HepG2 (cell line): ENCODE results near the gene EFCAB8. TPM values are rescaled to one million over a fixed set of nuclear protein-coding genes. Genes with fewer than 3 reads are reported as not detected.

Experiments used
- ASH2L ChIP-seq: fragments of 300-600, 200-600 bp; sonication (generic); IDR thresholded peaks from 2 replicates; pipeline ENCODE4 v1.7.0; 2017; ENCODE audit warnings: low read depth, mild to moderate bottlenecking, moderate library complexity, mixed read lengths, low read length; ENCODE audit not compliant: insufficient read length
- CENPX ChIP-seq: sonication (generic); formaldehyde crosslinking; IDR thresholded peaks from 2 replicates; pipeline ENCODE4 v1.9.0; 2021; ENCODE audit warnings: mild to moderate bottlenecking, missing genetic modification reagents, moderate library complexity
- CHCHD3 ChIP-seq: sonication (generic); formaldehyde crosslinking; IDR thresholded peaks from 2 replicates; pipeline ENCODE4 v1.8.0; 2022; ENCODE audit warnings: mild to moderate bottlenecking, missing genetic modification reagents, moderate library complexity
- ELF3 ChIP-seq: IDR thresholded peaks from 2 replicates; pipeline ENCODE4 v1.6.1; 2016; ENCODE audit warnings: missing genetic modification reagents, missing compliant biosample characterization
- GABPB1 ChIP-seq: IDR thresholded peaks from 2 replicates; pipeline ENCODE4 v1.6.1; 2016; ENCODE audit warnings: mild to moderate bottlenecking, missing genetic modification reagents, moderate library complexity, missing compliant biosample characterization
- JDP2 ChIP-seq: sonication (generic); formaldehyde crosslinking; IDR thresholded peaks from 2 replicates; pipeline ENCODE4 v1.8.1; 2022; ENCODE audit warnings: missing genetic modification reagents, borderline replicate concordance
- MEIS1 ChIP-seq: sonication (generic); formaldehyde crosslinking; IDR thresholded peaks from 2 replicates; pipeline ENCODE4 v1.9.0; 2021; ENCODE audit warnings: mild to moderate bottlenecking, missing genetic modification reagents, moderate library complexity, borderline replicate concordance
- PRMT3 ChIP-seq: sonication (generic); formaldehyde crosslinking; IDR thresholded peaks from 2 replicates; pipeline ENCODE4 v1.8.1; 2022; ENCODE audit warnings: low read depth, mild to moderate bottlenecking, moderate library complexity, missing genetic modification reagents, borderline replicate concordance
- SIX4 ChIP-seq: sonication (generic); formaldehyde crosslinking; IDR thresholded peaks from 2 replicates; pipeline ENCODE4 v1.4.0; 2020; ENCODE audit warnings: missing genetic modification reagents
- TBP ChIP-seq: sonication (generic); formaldehyde crosslinking; IDR thresholded peaks from 2 replicates; pipeline ENCODE4 v1.5.0; 2020; ENCODE audit warnings: missing genetic modification reagents
- ZMAT3 ChIP-seq: sonication (generic); formaldehyde crosslinking; conservative IDR thresholded peaks from 2 replicates; pipeline ENCODE4 v1.7.0; 2021; ENCODE audit warnings: missing genetic modification reagents
- ZNF354B ChIP-seq: sonication (generic); formaldehyde crosslinking; IDR thresholded peaks from 2 replicates; pipeline ENCODE4 v1.8.0; 2022; ENCODE audit warnings: mild to moderate bottlenecking, missing genetic modification reagents
- ZNF501 ChIP-seq: sonication (generic); formaldehyde crosslinking; IDR thresholded peaks from 2 replicates; pipeline ENCODE4 v1.5.1; 2020; ENCODE audit warnings: mild to moderate bottlenecking, moderate library complexity, missing genetic modification reagents
- ZNF644 ChIP-seq: IDR thresholded peaks from 2 replicates; pipeline ENCODE4 v1.6.1; 2016; ENCODE audit warnings: low read depth
- ZNF776 ChIP-seq: sonication (generic); formaldehyde crosslinking; IDR thresholded peaks from 2 replicates; pipeline ENCODE4 v1.4.0; 2020; ENCODE audit warnings: mild to moderate bottlenecking, missing genetic modification reagents
- polyA plus RNA-seq, 8 experiments: library from polyadenylated mRNA; depleted of rRNA in 3 of 8; stranded (reverse) in 7 of 8; unstranded in 1 of 8; fragments of >200 nt; fragmentation: Illumina TruSeq in 4 of 8; extraction: Trizol in 4 of 8; gene quantifications; 2 replicates each; pipeline versions ENCODE4 v1.2.1 to v1.2.3, GENCODE V29; 2011 to 2016; ENCODE audit warnings: low read depth in 4 of 8, missing spikeins in 1 of 8, mixed read lengths in 1 of 8; ENCODE audit not compliant: insufficient read depth in 1 of 8
- total RNA-seq, 5 experiments: library from RNA; depleted of rRNA; stranded (reverse); fragments of >200 nt; fragmentation: Illumina TruSeq; extraction: Trizol; gene quantifications; 2 replicates each; pipeline ENCODE4 v1.2.3, GENCODE V29; 2016; ENCODE audit warnings: low read depth in 1 of 5
- TF ChIP-seq, protein P1 (sequence below): sonication (generic); formaldehyde crosslinking; IDR thresholded peaks from 2 replicates; pipeline ENCODE4 v1.8.0; 2022; ENCODE audit warnings: mild to moderate bottlenecking, missing genetic modification reagents
- TF ChIP-seq, protein P2 (sequence below): sonication (generic); formaldehyde crosslinking; IDR thresholded peaks from 2 replicates; pipeline ENCODE4 v1.5.0; 2020; ENCODE audit warnings: missing genetic modification reagents
- TF ChIP-seq, protein P3 (sequence below): sonication (generic); formaldehyde crosslinking; IDR thresholded peaks from 2 replicates; pipeline ENCODE4 v1.5.1; 2020; ENCODE audit warnings: missing genetic modification reagents, mild to moderate bottlenecking, borderline replicate concordance
- TF ChIP-seq, protein P4 (sequence below): sonication (generic); formaldehyde crosslinking; IDR thresholded peaks from 2 replicates; pipeline ENCODE4 v1.4.0; 2020; ENCODE audit warnings: missing genetic modification reagents, borderline replicate concordance
- TF ChIP-seq, protein P5 (sequence below): sonication (generic); formaldehyde crosslinking; conservative IDR thresholded peaks from 2 replicates; pipeline ENCODE4 v1.4.0; 2020; ENCODE audit warnings: missing genetic modification reagents

Gene EFCAB8
- total and polyA plus RNA-seq, 2 of the 13 experiments (the other 11 are each of a cell fraction or from before 2014, with no cell fraction given) = 0.15 to 0.22 TPM

DNA sequence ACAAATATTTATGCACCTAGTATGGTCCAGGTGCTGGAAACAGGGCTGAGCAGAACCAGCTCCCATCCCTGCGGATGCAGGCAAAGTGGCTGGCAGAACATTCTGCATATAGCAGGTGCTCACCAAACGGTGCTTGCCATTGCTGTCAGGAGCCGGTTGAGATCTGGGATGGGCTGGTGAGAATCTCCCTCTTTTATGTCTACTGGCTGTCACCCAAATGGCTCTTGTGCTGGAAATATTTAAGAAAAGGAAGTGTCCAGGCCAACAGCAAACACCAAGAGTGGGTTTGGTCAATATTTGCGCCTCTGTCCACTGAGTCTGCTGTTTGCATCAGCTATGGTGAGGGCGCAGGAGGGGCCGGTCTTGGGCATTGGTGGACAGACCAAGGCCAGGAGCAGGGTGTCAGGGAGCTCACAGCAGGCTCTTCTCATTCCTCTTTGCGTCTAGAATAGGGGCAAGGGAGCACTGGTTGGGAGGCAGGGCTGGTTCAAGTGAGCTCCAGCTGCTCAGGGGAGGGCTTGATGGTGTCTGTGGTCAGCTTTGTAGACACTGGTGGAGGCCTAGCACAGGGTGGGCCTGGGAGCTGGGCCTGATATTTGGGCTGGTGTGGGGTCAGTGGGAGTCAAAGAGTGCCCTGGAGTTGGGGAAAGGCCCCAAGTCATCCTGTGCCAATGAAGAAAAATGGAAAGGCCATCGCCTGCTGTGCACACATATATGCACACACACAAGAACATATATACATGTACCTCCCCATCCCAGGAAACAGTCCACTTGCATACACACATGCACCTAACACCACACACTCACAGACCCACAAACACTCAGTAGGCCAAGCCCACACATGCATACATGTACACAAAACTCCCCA is 147.4 kb downstream of the EFCAB8 start (continued):
- TF ChIP-seq, protein P1, sequence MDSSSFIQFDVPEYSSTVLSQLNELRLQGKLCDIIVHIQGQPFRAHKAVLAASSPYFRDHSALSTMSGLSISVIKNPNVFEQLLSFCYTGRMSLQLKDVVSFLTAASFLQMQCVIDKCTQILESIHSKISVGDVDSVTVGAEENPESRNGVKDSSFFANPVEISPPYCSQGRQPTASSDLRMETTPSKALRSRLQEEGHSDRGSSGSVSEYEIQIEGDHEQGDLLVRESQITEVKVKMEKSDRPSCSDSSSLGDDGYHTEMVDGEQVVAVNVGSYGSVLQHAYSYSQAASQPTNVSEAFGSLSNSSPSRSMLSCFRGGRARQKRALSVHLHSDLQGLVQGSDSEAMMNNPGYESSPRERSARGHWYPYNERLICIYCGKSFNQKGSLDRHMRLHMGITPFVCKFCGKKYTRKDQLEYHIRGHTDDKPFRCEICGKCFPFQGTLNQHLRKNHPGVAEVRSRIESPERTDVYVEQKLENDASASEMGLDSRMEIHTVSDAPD (CRISPR knock-in tag) = peak; percentile 100
- TF ChIP-seq SIX4 (CRISPR knock-in tag) (peak; percentile 53; the same call in 1 of the 2 replicates), ZNF644 (CRISPR knock-in tag) (peak; percentile 100), MEIS1 (CRISPR knock-in tag) (peak; percentile 94; the same call in 1 of the 2 replicates), GABPB1 (CRISPR knock-in tag) (peak; percentile 73), ZNF776 (CRISPR knock-in tag) (no peak; the same call in 1 of the 2 replicates), ZNF354B (CRISPR knock-in tag) (no peak), JDP2 (CRISPR knock-in tag) (no peak), ZMAT3 (CRISPR knock-in tag) (peak; percentile 73), ZNF501 (peak; percentile 76), ASH2L (peak; percentile 43), CHCHD3 (no peak), PRMT3 (CRISPR knock-in tag) (no peak; the same call in 1 of the 2 replicates), TBP (CRISPR knock-in tag) (no peak), CENPX (CRISPR knock-in tag) (no peak), ELF3 (peak; percentile 99)
- TF ChIP-seq, protein P2, sequence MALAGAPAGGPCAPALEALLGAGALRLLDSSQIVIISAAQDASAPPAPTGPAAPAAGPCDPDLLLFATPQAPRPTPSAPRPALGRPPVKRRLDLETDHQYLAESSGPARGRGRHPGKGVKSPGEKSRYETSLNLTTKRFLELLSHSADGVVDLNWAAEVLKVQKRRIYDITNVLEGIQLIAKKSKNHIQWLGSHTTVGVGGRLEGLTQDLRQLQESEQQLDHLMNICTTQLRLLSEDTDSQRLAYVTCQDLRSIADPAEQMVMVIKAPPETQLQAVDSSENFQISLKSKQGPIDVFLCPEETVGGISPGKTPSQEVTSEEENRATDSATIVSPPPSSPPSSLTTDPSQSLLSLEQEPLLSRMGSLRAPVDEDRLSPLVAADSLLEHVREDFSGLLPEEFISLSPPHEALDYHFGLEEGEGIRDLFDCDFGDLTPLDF = no peak
- TF ChIP-seq, protein P3, sequence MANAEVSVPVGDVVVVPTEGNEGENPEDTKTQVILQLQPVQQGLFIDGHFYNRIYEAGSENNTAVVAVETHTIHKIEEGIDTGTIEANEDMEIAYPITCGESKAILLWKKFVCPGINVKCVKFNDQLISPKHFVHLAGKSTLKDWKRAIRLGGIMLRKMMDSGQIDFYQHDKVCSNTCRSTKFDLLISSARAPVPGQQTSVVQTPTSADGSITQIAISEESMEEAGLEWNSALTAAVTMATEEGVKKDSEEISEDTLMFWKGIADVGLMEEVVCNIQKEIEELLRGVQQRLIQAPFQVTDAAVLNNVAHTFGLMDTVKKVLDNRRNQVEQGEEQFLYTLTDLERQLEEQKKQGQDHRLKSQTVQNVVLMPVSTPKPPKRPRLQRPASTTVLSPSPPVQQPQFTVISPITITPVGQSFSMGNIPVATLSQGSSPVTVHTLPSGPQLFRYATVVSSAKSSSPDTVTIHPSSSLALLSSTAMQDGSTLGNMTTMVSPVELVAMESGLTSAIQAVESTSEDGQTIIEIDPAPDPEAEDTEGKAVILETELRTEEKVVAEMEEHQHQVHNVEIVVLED (CRISPR knock-in tag) = peak; percentile 66
- TF ChIP-seq, protein P4, sequence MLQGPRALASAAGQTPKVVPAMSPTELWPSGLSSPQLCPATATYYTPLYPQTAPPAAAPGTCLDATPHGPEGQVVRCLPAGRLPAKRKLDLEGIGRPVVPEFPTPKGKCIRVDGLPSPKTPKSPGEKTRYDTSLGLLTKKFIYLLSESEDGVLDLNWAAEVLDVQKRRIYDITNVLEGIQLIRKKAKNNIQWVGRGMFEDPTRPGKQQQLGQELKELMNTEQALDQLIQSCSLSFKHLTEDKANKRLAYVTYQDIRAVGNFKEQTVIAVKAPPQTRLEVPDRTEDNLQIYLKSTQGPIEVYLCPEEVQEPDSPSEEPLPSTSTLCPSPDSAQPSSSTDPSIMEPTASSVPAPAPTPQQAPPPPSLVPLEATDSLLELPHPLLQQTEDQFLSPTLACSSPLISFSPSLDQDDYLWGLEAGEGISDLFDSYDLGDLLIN (CRISPR knock-in tag) = 0 out of 2 replicates have a peak, but pooled peaks have one; percentile 12
- TF ChIP-seq, protein P5, sequence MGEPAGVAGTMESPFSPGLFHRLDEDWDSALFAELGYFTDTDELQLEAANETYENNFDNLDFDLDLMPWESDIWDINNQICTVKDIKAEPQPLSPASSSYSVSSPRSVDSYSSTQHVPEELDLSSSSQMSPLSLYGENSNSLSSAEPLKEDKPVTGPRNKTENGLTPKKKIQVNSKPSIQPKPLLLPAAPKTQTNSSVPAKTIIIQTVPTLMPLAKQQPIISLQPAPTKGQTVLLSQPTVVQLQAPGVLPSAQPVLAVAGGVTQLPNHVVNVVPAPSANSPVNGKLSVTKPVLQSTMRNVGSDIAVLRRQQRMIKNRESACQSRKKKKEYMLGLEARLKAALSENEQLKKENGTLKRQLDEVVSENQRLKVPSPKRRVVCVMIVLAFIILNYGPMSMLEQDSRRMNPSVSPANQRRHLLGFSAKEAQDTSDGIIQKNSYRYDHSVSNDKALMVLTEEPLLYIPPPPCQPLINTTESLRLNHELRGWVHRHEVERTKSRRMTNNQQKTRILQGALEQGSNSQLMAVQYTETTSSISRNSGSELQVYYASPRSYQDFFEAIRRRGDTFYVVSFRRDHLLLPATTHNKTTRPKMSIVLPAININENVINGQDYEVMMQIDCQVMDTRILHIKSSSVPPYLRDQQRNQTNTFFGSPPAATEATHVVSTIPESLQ (CRISPR knock-in tag) = no peak
